Endodermal cell (in vitro differentiated cells): Measurements from ENCODE around the gene CFAP74. TPM values are rescaled to one million over a fixed set of nuclear protein-coding genes. Genes with fewer than 3 reads are reported as not detected.

Source experiments
- DNase-seq: peaks from one replicate; pipeline ENCODE4 v3.0.0-alpha.2; 2017
- H3K27ac ChIP-seq: 2 replicates; pipeline ENCODE4 v1.5.1; 2013; ENCODE audit warnings: mild to moderate bottlenecking, low read depth, low read length, moderate library complexity
- H3K27me3 ChIP-seq: 2 replicates; pipeline ENCODE4 v1.6.1; 2013; ENCODE audit warnings: mild to moderate bottlenecking, low read length, moderate library complexity; ENCODE audit not compliant: insufficient read depth, control insufficient read depth, poor library complexity, severe bottlenecking
- H3K36me3 ChIP-seq: 2 replicates; pipeline ENCODE4 v1.7.0; 2013; ENCODE audit warnings: mild to moderate bottlenecking, low read length, moderate library complexity; ENCODE audit not compliant: control insufficient read depth, insufficient read depth
- H3K4me1 ChIP-seq: one replicate; pipeline ENCODE4 v1.7.0; 2013; ENCODE audit warnings: low read length; ENCODE audit not compliant: control insufficient read depth, insufficient read depth
- H3K4me3 ChIP-seq: 2 replicates; pipeline ENCODE4 v1.5.1; 2013; ENCODE audit warnings: mild to moderate bottlenecking, low read length, moderate library complexity
- H3K9ac ChIP-seq: 2 replicates; pipeline ENCODE4 v1.6.1; 2013; ENCODE audit warnings: mild to moderate bottlenecking, low read length, moderate library complexity; ENCODE audit not compliant: poor library complexity, severe bottlenecking; ENCODE audit errors: extremely low read depth
- H3K9me3 ChIP-seq: 2 replicates; pipeline ENCODE4 v1.6.1; 2013; ENCODE audit warnings: mild to moderate bottlenecking, low read length, moderate library complexity; ENCODE audit not compliant: control insufficient read depth
- H3K27ac Mint-ChIP-seq: 2 replicates; pipeline ENCODE4 v1.8.0; 2020; ENCODE audit warnings: mixed read lengths
- H3K27me3 Mint-ChIP-seq: 2 replicates; pipeline ENCODE4 v1.8.0; 2021; ENCODE audit warnings: mild to moderate bottlenecking, mixed read lengths; ENCODE audit not compliant: insufficient read depth
- H3K36me3 Mint-ChIP-seq: 2 replicates; pipeline ENCODE4 v1.8.0; 2020; ENCODE audit warnings: low read depth, mixed read lengths
- H3K4me1 Mint-ChIP-seq: 2 replicates; pipeline ENCODE4 v1.8.0; 2020; ENCODE audit warnings: mixed read lengths
- H3K4me3 Mint-ChIP-seq: 2 replicates; pipeline ENCODE4 v1.8.0; 2020; ENCODE audit warnings: mild to moderate bottlenecking, moderate library complexity, mixed read lengths
- H3K9me3 Mint-ChIP-seq: 2 replicates; pipeline ENCODE4 v1.8.0; 2020; ENCODE audit warnings: mild to moderate bottlenecking, mixed read lengths
- CTCF ChIP-seq: fragments of 200-600 bp; sonication (generic); conservative IDR thresholded peaks from 2 replicates; pipeline ENCODE4 v1.5.0; 2021; ENCODE audit warnings: antibody characterized with exemption, mild to moderate bottlenecking
- WGBS, 2 experiments: methylation state at CpG; one replicate each; pipeline versions ENCODE4 v1.1.5 to v1.1.7; 2013; ENCODE audit warnings: missing lambda C conversion rate in 2 of 2, mixed read lengths in 1 of 2; ENCODE audit not compliant: insufficient coverage in 1 of 2, insufficient read length in 1 of 2; 5-methylcytosine and 5-hydroxymethylcytosine counted together
- total RNA-seq, 2 donors: library from RNA; stranded (reverse); fragmentation: NEBNext Ultra II Directional in 1 of 2; extraction: Animal tissue kit (Norgen Biotek cat#: 25700) in 1 of 2; gene quantifications; 2 replicates in 1 of 2; 3 replicates in 1 of 2; pipeline ENCODE4 v1.2.1, GENCODE V29; 2021

Gene CFAP74
- total RNA-seq, 2 donors from 2014 or later: 0.58 to 0.75 TPM

- WGBS, 2 experiments: 81 to 90% methylated on average over 21 to 22 of the region's 22 CpGs
- Histone ChIP-seq H3K36me3 (no peaks in the 10 kb centered on the region), H3K9ac (no peak overlapping the region), H3K9me3 (no peaks in the 10 kb centered on the region), H3K4me1 (no peaks in the 10 kb centered on the region), H3K4me3 (no peak overlapping the region), H3K27ac (no peak overlapping the region), H3K27me3 (no peaks in the 10 kb centered on the region)
- peak; percentile 33 for DNase-seq
- no peak overlapping the region for H3K4me3 Mint-ChIP-seq
- H3K4me1 Mint-ChIP-seq: no peaks in the 10 kb centered on the region
- TF ChIP-seq CTCF: no peak
- no peaks in the 10 kb centered on the region for H3K36me3 Mint-ChIP-seq
- H3K27ac Mint-ChIP-seq: no peak overlapping the region
- H3K27me3 Mint-ChIP-seq: no peaks in the 10 kb centered on the region
- H3K9me3 Mint-ChIP-seq: no peaks in the 10 kb centered on the region
These were observed 14.5 kb downstream of the CFAP74 start for GRCh38 chr1:1989102-1989542.

GRCh38 chr1:1988061-1988945, 15.3 kb downstream of the CFAP74 start:
- WGBS, 2 experiments: 86 to 89% methylated on average over 16 to 25 of the region's 29 CpGs
- no peaks in the 10 kb centered on the region for H3K36me3 ChIP-seq
- H3K9me3 ChIP-seq: no peaks in the 10 kb centered on the region
- no peaks in the 10 kb centered on the region for H3K9me3 Mint-ChIP-seq
- no peaks in the 10 kb centered on the region for H3K4me1 Mint-ChIP-seq
- H3K27ac ChIP-seq: no peak overlapping the region
- no peak for TF ChIP-seq CTCF
- H3K4me3 Mint-ChIP-seq: no peak overlapping the region
- H3K9ac ChIP-seq: no peak overlapping the region
- H3K27me3 ChIP-seq: no peaks in the 10 kb centered on the region
- no peaks in the 10 kb centered on the region for H3K36me3 Mint-ChIP-seq
- no peak overlapping the region for H3K27ac Mint-ChIP-seq
- no peaks in the 10 kb centered on the region for H3K4me1 ChIP-seq
- no peak for DNase-seq
- no peaks in the 10 kb centered on the region for H3K27me3 Mint-ChIP-seq
- H3K4me3 ChIP-seq: no peak overlapping the region

GRCh38 chr1:1987142-1987510, 16.5 kb downstream of the CFAP74 start:
- Mint-ChIP-seq H3K4me3 (no peak overlapping the region), H3K27me3 (no peaks in the 10 kb centered on the region), H3K36me3 (no peaks in the 10 kb centered on the region), H3K27ac (no peak overlapping the region), H3K4me1 (no peaks in the 10 kb centered on the region), H3K9me3 (no peaks in the 10 kb centered on the region)
- Histone ChIP-seq H3K9ac (no peak overlapping the region), H3K27ac (no peak overlapping the region), H3K4me3 (no peak overlapping the region), H3K4me1 (no peaks in the 10 kb centered on the region), H3K36me3 (no peaks in the 10 kb centered on the region), H3K9me3 (no peaks in the 10 kb centered on the region), H3K27me3 (no peaks in the 10 kb centered on the region)
- 89% methylated on average over 10 to 13 of the region's 13 CpGs for WGBS, 2 experiments
- DNase-seq: no peak
- no peak for TF ChIP-seq CTCF
